ENCODE results near the gene RHEB. TPM values are rescaled to one million over a fixed set of nuclear protein-coding genes. Genes with fewer than 3 reads are reported as not detected.

The RHEB gene
- total RNA-seq, 2 experiments from 2014 or later: 57.6 to 93.2 TPM

- intact Hi-C loops (cut with micrococcal nuclease; ENCODE audit: unreplicated experiment): no loop called here
- Histone ChIP-seq H3K36me3 (ENCODE audit: insufficient read depth, low read length) (no peaks in the 10 kb centered on the region), H3K9me2 (ENCODE audit: insufficient read depth, low read length) (no peaks in the 10 kb centered on the region), H3K4me1 (ENCODE audit: insufficient read depth, low read length, poor library complexity, severe bottlenecking) (peaks cover 13% of the 10 kb centered on the region), H3K79me2 (ENCODE audit: insufficient read depth, low read depth, low read length) (no peaks in the 10 kb centered on the region), H3K4me3 (ENCODE audit: low read depth, low read length, poor library complexity, severe bottlenecking) (no peak overlapping the region), H3K27ac (ENCODE audit: low read depth, low read length, poor library complexity, severe bottlenecking) (no peak overlapping the region), H3K9me3 (ENCODE audit: low read length) (no peaks in the 10 kb centered on the region), H4K20me1 (ENCODE audit: insufficient read depth, low read length) (no peaks in the 10 kb centered on the region), H2AFZ (ENCODE audit: low read length) (no peak overlapping the region), H3K4me2 (ENCODE audit: low read length) (peak overlapping the region; percentile 16; the same call in 1 of the 2 replicates)
- CTCF ChIA-PET (ENCODE audit: unreplicated experiment): interaction anchor here (0.6 kb wide), 1 partner anchor 108 kb away, joined by 6 read pairs; no protein-coding TSS in a partner anchor
- TF ChIP-seq CTCF (conservative IDR thresholded peaks at IDR 0.05; ENCODE audit: low read length) (no peak), EZH2phosphoT487 (IDR thresholded peaks at IDR 0.05; ENCODE audit: borderline replicate concordance, low read depth, low read length) (no peak)
- BruUV-seq (replicated peaks): no TSS peak
- POLR2A ChIA-PET: interaction anchor here (0.6 kb wide), 1 partner anchor 14 kb away, joined by 4 read pairs; no protein-coding TSS in a partner anchor
- peak; percentile 43 for DNase-seq (ENCODE audit: low spot score)
Measured at GRCh38 chr7:151429560-151430331, 89.9 kb downstream of the RHEB start.

GRCh38 chr7:151429237-151429559 is 90.5 kb downstream of the RHEB start:
- DNase-seq (ENCODE audit: low spot score): no peak
- Histone ChIP-seq H4K20me1 (ENCODE audit: insufficient read depth, low read length) (no peaks in the 10 kb centered on the region), H3K79me2 (ENCODE audit: insufficient read depth, low read depth, low read length) (no peaks in the 10 kb centered on the region), H3K27ac (ENCODE audit: low read depth, low read length, poor library complexity, severe bottlenecking) (no peak overlapping the region), H3K36me3 (ENCODE audit: insufficient read depth, low read length) (no peaks in the 10 kb centered on the region), H3K9me2 (ENCODE audit: insufficient read depth, low read length) (no peaks in the 10 kb centered on the region), H3K4me2 (ENCODE audit: low read length) (no peak overlapping the region), H3K4me1 (ENCODE audit: insufficient read depth, low read length, poor library complexity, severe bottlenecking) (peaks cover 13% of the 10 kb centered on the region), H3K4me3 (ENCODE audit: low read depth, low read length, poor library complexity, severe bottlenecking) (no peak overlapping the region), H3K9me3 (ENCODE audit: low read length) (no peaks in the 10 kb centered on the region), H2AFZ (ENCODE audit: low read length) (no peak overlapping the region)
- intact Hi-C loops (cut with micrococcal nuclease; ENCODE audit: unreplicated experiment): no loop called here
- ChIA-PET POLR2A (no interaction called here), CTCF (ENCODE audit: unreplicated experiment) (interaction anchor here (0.6 kb wide), 1 partner anchor 107 kb away, joined by 6 read pairs; no protein-coding TSS in a partner anchor)
- BruUV-seq (replicated peaks): no TSS peak
- TF ChIP-seq EZH2phosphoT487 (IDR thresholded peaks at IDR 0.05; ENCODE audit: borderline replicate concordance, low read depth, low read length): no peak

GRCh38 chr7:151428378-151429236 is 91.1 kb downstream of the RHEB start:
- Histone ChIP-seq H3K4me1 (ENCODE audit: insufficient read depth, low read length, poor library complexity, severe bottlenecking) (peaks cover 13% of the 10 kb centered on the region), H3K9me2 (ENCODE audit: insufficient read depth, low read length) (no peaks in the 10 kb centered on the region), H3K4me3 (ENCODE audit: low read depth, low read length, poor library complexity, severe bottlenecking) (no peak overlapping the region), H4K20me1 (ENCODE audit: insufficient read depth, low read length) (no peaks in the 10 kb centered on the region), H2AFZ (ENCODE audit: low read length) (no peak overlapping the region), H3K79me2 (ENCODE audit: insufficient read depth, low read depth, low read length) (no peaks in the 10 kb centered on the region), H3K4me2 (ENCODE audit: low read length) (no peak overlapping the region), H3K27ac (ENCODE audit: low read depth, low read length, poor library complexity, severe bottlenecking) (no peak overlapping the region), H3K36me3 (ENCODE audit: insufficient read depth, low read length) (no peaks in the 10 kb centered on the region), H3K9me3 (ENCODE audit: low read length) (no peaks in the 10 kb centered on the region)
- ChIA-PET POLR2A (interaction anchor here (0.7 kb wide), 1 partner anchor 75 kb away, joined by 3 read pairs; no protein-coding TSS in a partner anchor), CTCF (ENCODE audit: unreplicated experiment) (no interaction called here)
- no peak for DNase-seq (ENCODE audit: low spot score)
- BruUV-seq (replicated peaks): no TSS peak
- intact Hi-C loops (cut with micrococcal nuclease; ENCODE audit: unreplicated experiment): no loop called here
- TF ChIP-seq EZH2phosphoT487 (IDR thresholded peaks at IDR 0.05; ENCODE audit: borderline replicate concordance, low read depth, low read length): no peak
- TF ChIP-seq CTCF (conservative IDR thresholded peaks at IDR 0.05; ENCODE audit: low read length): no peak

Data from OCI-LY7 (cell line).